Smooth muscle cell (in vitro differentiated cells): ENCODE measurements around the gene MEI4. TPM values are rescaled to one million over a fixed set of nuclear protein-coding genes. Genes with fewer than 3 reads are reported as not detected.

Experiments
- DNase-seq: peaks from one replicate; lab custom pipeline; 2025; ENCODE audit not compliant: unreplicated experiment; lab: John Stamatoyannopoulos, UW
- H2AFZ ChIP-seq: fragments of 200-600 bp; sonication (generic); 2 replicates; pipeline ENCODE4 v1.6.0; 2016; ENCODE audit warnings: antibody characterized with exemption, low read depth, mild to moderate bottlenecking
- H3F3A ChIP-seq: fragments of 200-600 bp; sonication (generic); 2 replicates; pipeline ENCODE4 v1.6.0; 2017; ENCODE audit warnings: antibody characterized with exemption, low read depth
- H3K27ac ChIP-seq: fragments of 200-600 bp; sonication (generic); 2 replicates; pipeline ENCODE4 v1.5.1; 2016; ENCODE audit warnings: low read depth, mild to moderate bottlenecking
- H3K27me3 ChIP-seq: fragments of 200-600 bp; sonication (generic); 2 replicates; pipeline ENCODE4 v1.6.1; 2016; ENCODE audit warnings: low read depth, mild to moderate bottlenecking
- H3K36me3 ChIP-seq: fragments of 200-600 bp; sonication (generic); 2 replicates; pipeline ENCODE4 v1.5.1; 2016; ENCODE audit warnings: low read depth
- H3K4me1 ChIP-seq: fragments of 200-600 bp; sonication (generic); 2 replicates; pipeline ENCODE4 v1.5.1; 2016; ENCODE audit warnings: low read depth
- H3K4me2 ChIP-seq: fragments of 200-600 bp; sonication (generic); 2 replicates; pipeline ENCODE4 v1.6.0; 2016; ENCODE audit warnings: mild to moderate bottlenecking
- H3K4me3 ChIP-seq: fragments of 200-600 bp; sonication (generic); 2 replicates; pipeline ENCODE4 v1.5.1; 2016; ENCODE audit warnings: mild to moderate bottlenecking
- H3K79me2 ChIP-seq: fragments of 200-600 bp; sonication (generic); 2 replicates; pipeline ENCODE4 v1.6.0; 2016; ENCODE audit warnings: low read depth, mild to moderate bottlenecking
- H3K9ac ChIP-seq: fragments of 200-600 bp; sonication (generic); 2 replicates; pipeline ENCODE4 v1.6.0; 2016; ENCODE audit warnings: low read depth
- H3K9me3 ChIP-seq: fragments of 200-600 bp; sonication (generic); replicated peaks from 2 replicates; pipeline ENCODE4 v1.5.1; 2016; ENCODE audit warnings: low read depth
- H4K20me1 ChIP-seq: fragments of 200-600 bp; sonication (generic); 2 replicates; pipeline ENCODE4 v1.6.0; 2016; ENCODE audit warnings: low read depth
- CTCF ChIP-seq: fragments of 200-600 bp; sonication (generic); IDR thresholded peaks from 2 replicates; pipeline ENCODE4 v1.5.1; 2017; ENCODE audit warnings: borderline replicate concordance, mild to moderate bottlenecking, antibody characterized with exemption; ENCODE audit not compliant: insufficient read depth, poor library complexity, severe bottlenecking
- WGBS: methylation state at CpG from one replicate; pipeline ENCODE4 v1.1.7; 2016; ENCODE audit warnings: low lambda C conversion rate; 5-methylcytosine and 5-hydroxymethylcytosine counted together
- polyA plus RNA-seq: library from polyadenylated mRNA; unstranded; fragments of >200 nt; fragmentation: Nextera tagmentation; extraction: Ambion mirVana; gene quantifications from 2 replicates; pipeline ENCODE4 v1.2.1, GENCODE V29; 2016
- total RNA-seq: library from RNA; depleted of rRNA; stranded (reverse); fragments of >200 nt; gene quantifications from 2 replicates; pipeline ENCODE4 v1.2.3, GENCODE V29; 2014

MEI4 gene
- total and polyA plus RNA-seq, 2 experiments from 2014 or later: 0.27 TPM; not detected in 1

DNA sequence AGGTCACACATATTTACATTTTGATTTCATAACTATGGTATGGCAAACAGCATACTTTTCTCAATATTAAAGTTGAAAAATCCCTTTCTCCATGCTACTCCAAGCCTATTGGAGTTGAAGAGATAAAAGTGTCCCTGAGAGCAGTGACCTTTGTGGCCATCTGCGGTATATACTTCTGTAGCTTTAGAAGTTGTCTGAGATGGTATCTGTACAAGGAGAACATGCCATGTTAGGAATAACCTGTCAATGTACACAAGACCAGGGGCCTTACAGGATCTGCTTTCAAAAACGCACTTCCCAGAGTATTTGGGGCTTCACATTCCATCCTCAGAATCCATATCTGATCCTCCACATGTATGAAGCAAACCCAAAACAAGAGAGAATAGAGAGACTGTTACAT lies 226.7 kb downstream of the MEI4 start:
- Histone ChIP-seq H3K4me2 (no peak overlapping the region), H3K79me2 (no peaks in the 10 kb centered on the region), H3K27me3 (no peaks in the 10 kb centered on the region), H3K36me3 (no peaks in the 10 kb centered on the region), H3K4me1 (no peaks in the 10 kb centered on the region), H3K27ac (no peak overlapping the region), H3K4me3 (no peak overlapping the region), H3K9ac (no peak overlapping the region), H3F3A (no peaks in the 10 kb centered on the region), H3K9me3 (no peaks in the 10 kb centered on the region), H2AFZ (no peak overlapping the region), H4K20me1 (no peaks in the 10 kb centered on the region)
- no peak for DNase-seq
- TF ChIP-seq CTCF: no peak
- 73% methylated on average over 2 of the region's 2 CpGs for WGBS

- no peaks in the 10 kb centered on the region for H3K4me1 ChIP-seq
- DNase-seq: no peak
- H3K9me3 ChIP-seq: no peaks in the 10 kb centered on the region
- TF ChIP-seq CTCF: no peak
- H3K4me2 ChIP-seq: peak overlapping the region; percentile 43
- H3K4me3 ChIP-seq: no peak overlapping the region
- no peaks in the 10 kb centered on the region for H3K79me2 ChIP-seq
- H3K27ac ChIP-seq: peak overlapping the region; percentile 8
- no peaks in the 10 kb centered on the region for H3F3A ChIP-seq
- H3K36me3 ChIP-seq: no peaks in the 10 kb centered on the region
- H4K20me1 ChIP-seq: no peaks in the 10 kb centered on the region
- no peak overlapping the region for H3K9ac ChIP-seq
- H2AFZ ChIP-seq: no peak overlapping the region
- H3K27me3 ChIP-seq: no peaks in the 10 kb centered on the region
- WGBS: 11% methylated on average over 2 of the region's 2 CpGs
Measured at GRCh38 chr6:77880501-77880900, 227.7 kb downstream of the MEI4 start.

DNA sequence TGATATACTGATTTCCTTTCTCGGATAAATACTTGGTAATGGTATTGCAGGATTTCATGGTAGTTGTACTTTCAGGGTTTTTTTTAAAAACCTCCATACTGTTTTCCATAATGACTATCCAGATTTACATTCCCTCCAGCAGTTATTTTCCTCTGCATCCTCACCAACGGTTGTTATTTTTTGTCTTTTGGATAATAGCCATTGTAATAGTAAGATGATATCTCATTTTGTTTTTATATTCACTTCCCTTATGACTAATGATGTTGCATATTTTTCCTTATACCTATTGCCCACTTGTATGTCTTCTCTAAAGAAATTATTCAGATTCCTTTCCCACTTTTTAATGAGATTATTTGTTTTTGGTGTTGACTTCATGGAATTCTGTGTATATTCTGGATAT lies 231.0 kb downstream of the MEI4 start:
- no peak overlapping the region for H3K9ac ChIP-seq
- no peaks in the 10 kb centered on the region for H3K4me1 ChIP-seq
- no peaks in the 10 kb centered on the region for H4K20me1 ChIP-seq
- H3K79me2 ChIP-seq: no peaks in the 10 kb centered on the region
- no peaks in the 10 kb centered on the region for H3K27me3 ChIP-seq
- no peak for TF ChIP-seq CTCF
- H3K27ac ChIP-seq: no peak overlapping the region
- no peak overlapping the region for H3K4me3 ChIP-seq
- no peaks in the 10 kb centered on the region for H3F3A ChIP-seq
- no peak for DNase-seq
- H2AFZ ChIP-seq: no peak overlapping the region
- WGBS: 93% methylated on average over 2 of the region's 2 CpGs
- no peaks in the 10 kb centered on the region for H3K36me3 ChIP-seq
- H3K9me3 ChIP-seq: no peaks in the 10 kb centered on the region
- H3K4me2 ChIP-seq: no peak overlapping the region

DNA sequence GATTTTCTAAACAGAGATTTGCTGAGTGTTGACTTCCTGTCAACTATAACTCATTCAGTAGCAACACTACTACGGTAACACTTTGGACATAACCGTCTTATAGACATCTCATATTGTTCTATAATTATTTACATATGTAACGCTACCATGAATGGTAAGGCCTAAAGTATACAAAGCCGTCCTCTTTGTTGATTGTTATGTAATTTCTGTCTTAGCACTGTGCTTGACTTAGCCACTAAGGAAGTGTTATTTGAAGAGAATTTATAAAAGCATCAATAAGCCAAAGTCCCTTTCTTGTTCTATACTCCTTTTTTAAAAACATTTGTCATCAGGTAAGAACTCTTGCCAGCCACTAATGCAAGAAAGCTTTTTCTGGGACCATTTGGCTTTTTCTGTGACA lies 240.6 kb downstream of the MEI4 start:
- WGBS: 88% methylated on average over 4 of the region's 4 CpGs
- H3K9me3 ChIP-seq: peaks cover 3% of the 10 kb centered on the region

More for the DNA sequence above, 240.6 kb downstream of the MEI4 start:
- Histone ChIP-seq H2AFZ (no peak overlapping the region), H3K9ac (no peak overlapping the region), H3K4me2 (no peak overlapping the region), H3K36me3 (no peaks in the 10 kb centered on the region), H3K4me1 (no peaks in the 10 kb centered on the region), H3K79me2 (no peaks in the 10 kb centered on the region), H3K27ac (no peak overlapping the region), H4K20me1 (no peaks in the 10 kb centered on the region), H3K27me3 (no peaks in the 10 kb centered on the region), H3F3A (no peaks in the 10 kb centered on the region), H3K4me3 (no peak overlapping the region)
- TF ChIP-seq CTCF: no peak
- no peak for DNase-seq
